Peyer's patch (tissue), 4 donors: ENCODE measurements around the gene NDUFS2. TPM values are rescaled to one million over a fixed set of nuclear protein-coding genes. Genes with fewer than 3 reads are reported as not detected.

Experiments used
- DNase-seq, 3 donors: peaks; one replicate each; pipeline ENCODE4 v3.0.0-alpha.2; 2017 to 2019
- H3K27ac ChIP-seq, 4 donors: fragments of 200-600 bp; sonication (generic); one replicate each; pipeline ENCODE4 v1.5.1; 2016 to 2019
- H3K27me3 ChIP-seq, 2 donors: fragments of 200-600 bp; sonication (generic); one replicate each; pipeline ENCODE4 v1.5.1; 2019
- H3K36me3 ChIP-seq, 3 donors: fragments of 200-600 bp; sonication (generic); one replicate each; pipeline ENCODE4 v1.5.1; 2016 to 2019
- H3K4me1 ChIP-seq, 4 donors: fragments of 200-600 bp; sonication (generic); one replicate each; pipeline ENCODE4 v1.5.1; 2016 to 2019
- H3K4me3 ChIP-seq, 4 donors: fragments of 200-600 bp; sonication (generic); 1 replicate in 3 of 4; 2 replicates in 1 of 4; pipeline ENCODE4 v1.5.1; 2016 to 2019; ENCODE audit warnings: mild to moderate bottlenecking in 1 of 4
- H3K9me3 ChIP-seq, 4 donors: fragments of 200-600 bp; sonication (generic); one replicate each; pipeline ENCODE4 v1.5.1; 2016 to 2019; ENCODE audit warnings: mild to moderate bottlenecking in 1 of 4
- CTCF ChIP-seq, 6 experiments: fragments of 450-650 bp in 4 of 6; fragments of 200-600 bp in 2 of 6; sonication (generic) in 1 of 6; IDR thresholded peaks; one replicate each; pipeline ENCODE4 v1.5.1; 2017 to 2019; ENCODE audit warnings: antibody characterized with exemption in 6 of 6, mild to moderate bottlenecking in 3 of 6, moderate library complexity in 1 of 6
- POLR2A ChIP-seq, 2 donors: fragments of 450-650 bp; IDR thresholded peaks; one replicate each; pipeline ENCODE4 v1.5.1; 2017; ENCODE audit warnings: antibody characterized with exemption in 2 of 2, mild to moderate bottlenecking in 2 of 2, moderate library complexity in 2 of 2
- total RNA-seq, 4 donors: library from RNA; depleted of rRNA; stranded (reverse); fragments of >200 nt; gene quantifications; one replicate each; pipeline ENCODE4 v1.1.0, GENCODE V29; 2016

The NDUFS2 gene
- total RNA-seq, 4 donors from 2014 or later = 157 to 192 (median 176) TPM

GRCh38 chr1:161258439-161259344 lies 56.5 kb downstream of the NDUFS2 start, which contains the start of gene PCP4L1:
PCP4L1 (plus strand) TSS chr1:161258745; CDS start chr1:161258975, 230 bp downstream.
- DNase-seq = peak; percentile 20 to 59 (median 54)

GRCh38 chr1:161259345-161259702 lies 57.2 kb downstream of the NDUFS2 start:
- Histone ChIP-seq H3K27me3 (peaks cover 0 to 9% of the 10 kb centered on the region in 2 donors), H3K4me1 (peaks cover 0 to 21% (median 0%) of the 10 kb centered on the region in 4 donors), H3K4me3 (peak overlapping the region in 2 of 4 donors; percentile 53 to 59), H3K36me3 (no peaks in the 10 kb centered on the region), H3K9me3 (peaks cover 0 to 12% (median 5%) of the 10 kb centered on the region in 4 donors), H3K27ac (no peak overlapping the region)
- no peak for DNase-seq
- no peak for TF ChIP-seq POLR2A (IDR thresholded peaks at IDR 0.05)
- no peak for TF ChIP-seq CTCF (IDR thresholded peaks at IDR 0.05)

More at GRCh38 chr1:161258439-161259344, 56.5 kb downstream of the NDUFS2 start, which contains the start of gene PCP4L1:
- Histone ChIP-seq H3K9me3 (peaks cover 0 to 12% (median 5%) of the 10 kb centered on the region in 4 donors), H3K4me1 (peaks cover 0 to 21% (median 0%) of the 10 kb centered on the region in 4 donors), H3K27ac (no peak within 1 kb of the TSS), H3K36me3 (no peaks in the 10 kb centered on the region), H3K27me3 (peaks cover 0 to 9% of the 10 kb centered on the region in 2 donors), H3K4me3 (peak within 1 kb of the TSS in 3 of 4 donors; percentile 45 to 59 (median 53))
- TF ChIP-seq CTCF (IDR thresholded peaks at IDR 0.05) = no peak
- no peak for TF ChIP-seq POLR2A (IDR thresholded peaks at IDR 0.05)

GRCh38 chr1:161259765-161260164 lies 57.6 kb downstream of the NDUFS2 start:
- Histone ChIP-seq H3K27me3 (peaks cover 0 to 9% of the 10 kb centered on the region in 2 donors), H3K36me3 (no peaks in the 10 kb centered on the region), H3K27ac (no peak overlapping the region), H3K4me3 (no peak overlapping the region), H3K4me1 (peaks cover 0 to 21% (median 0%) of the 10 kb centered on the region in 4 donors), H3K9me3 (peaks cover 0 to 12% (median 5%) of the 10 kb centered on the region in 4 donors)
- TF ChIP-seq CTCF (IDR thresholded peaks at IDR 0.05) = no peak
- TF ChIP-seq POLR2A (IDR thresholded peaks at IDR 0.05) = no peak
- no peak for DNase-seq

GRCh38 chr1:161260376-161261260 lies 58.5 kb downstream of the NDUFS2 start:
- peaks cover 0 to 9% of the 10 kb centered on the region in 2 donors for H3K27me3 ChIP-seq
- H3K36me3 ChIP-seq = no peaks in the 10 kb centered on the region
- H3K4me1 ChIP-seq = peaks cover 0 to 21% (median 0%) of the 10 kb centered on the region in 4 donors
- no peak overlapping the region for H3K4me3 ChIP-seq
- no peak for DNase-seq
- TF ChIP-seq CTCF (IDR thresholded peaks at IDR 0.05) (no peak), POLR2A (IDR thresholded peaks at IDR 0.05) (no peak)
- H3K9me3 ChIP-seq = peaks cover 0 to 12% (median 5%) of the 10 kb centered on the region in 4 donors
- no peak overlapping the region for H3K27ac ChIP-seq
